Karpas-422 (cell line): ENCODE results near the gene FLRT2. TPM values are rescaled to one million over a fixed set of nuclear protein-coding genes. Genes with fewer than 3 reads are reported as not detected.

Experiments used
- DNase-seq: peaks from one replicate; pipeline ENCODE4 v3.0.0-alpha.2; 2015
- H2AFZ ChIP-seq: fragments of 200-600 bp; sonication (generic); 2 replicates; pipeline ENCODE4 v1.6.1; 2014; ENCODE audit warnings: antibody characterized with exemption, low read length, mixed read lengths
- H3K27ac ChIP-seq: fragments of 200-600 bp; sonication (generic); 2 replicates; pipeline ENCODE4 v1.5.1; 2014; ENCODE audit warnings: mild to moderate bottlenecking, low read length, moderate library complexity
- H3K27me3 ChIP-seq: fragments of 200-600 bp; sonication (generic); 2 replicates; pipeline ENCODE4 v1.6.1; 2014; ENCODE audit warnings: low read length, mixed read lengths
- H3K36me3 ChIP-seq: fragments of 200-600 bp; sonication (generic); 2 replicates; pipeline ENCODE4 v1.6.1; 2014; ENCODE audit warnings: low read length, mixed read lengths; ENCODE audit not compliant: insufficient read depth
- H3K4me1 ChIP-seq: fragments of 200-600 bp; sonication (generic); 2 replicates; pipeline ENCODE4 v1.6.1; 2014; ENCODE audit warnings: mild to moderate bottlenecking, low read length, mixed read lengths
- H3K4me2 ChIP-seq: fragments of 200-600 bp; sonication (generic); 2 replicates; pipeline ENCODE4 v1.6.1; 2014; ENCODE audit warnings: low read length, low read depth, mild to moderate bottlenecking; ENCODE audit not compliant: poor library complexity, severe bottlenecking
- H3K4me3 ChIP-seq: fragments of 200-600 bp; sonication (generic); 2 replicates; pipeline ENCODE4 v1.5.1; 2014; ENCODE audit warnings: mild to moderate bottlenecking, antibody characterized with exemption, low read length, mixed read lengths
- H3K79me2 ChIP-seq: fragments of 200-600 bp; sonication (generic); 2 replicates; pipeline ENCODE4 v1.6.1; 2014; ENCODE audit warnings: mild to moderate bottlenecking, low read length, mixed read lengths
- H3K9ac ChIP-seq: fragments of 200-600 bp; sonication (generic); 2 replicates; pipeline ENCODE4 v1.6.0; 2014; ENCODE audit warnings: low read length
- H3K9me2 ChIP-seq: fragments of 200-600 bp; sonication (generic), shearing (Covaris generic); replicated peaks from 2 replicates; pipeline ENCODE4 v1.6.0; 2014; ENCODE audit warnings: mild to moderate bottlenecking, low read length, moderate library complexity; ENCODE audit not compliant: insufficient read depth
- H3K9me3 ChIP-seq: fragments of 300-700, 200-600 bp; sonication (generic); 2 replicates; pipeline ENCODE4 v1.6.1; 2014; ENCODE audit warnings: low read length, mixed read lengths
- H4K20me1 ChIP-seq: fragments of 200-600 bp; sonication (generic); 2 replicates; pipeline ENCODE4 v1.6.1; 2014; ENCODE audit warnings: mild to moderate bottlenecking, antibody characterized with exemption, low read length, low read depth; ENCODE audit not compliant: insufficient read depth
- total RNA-seq: library from RNA; depleted of rRNA; stranded (reverse); fragments of >200 nt; shearing (Covaris generic); gene quantifications from 2 replicates; pipeline ENCODE4 v1.2.3, GENCODE V29; 2014; ENCODE audit warnings: low replicate concordance

FLRT2 gene
- total RNA-seq, 1 experiment from 2014 or later = not detected

DNA sequence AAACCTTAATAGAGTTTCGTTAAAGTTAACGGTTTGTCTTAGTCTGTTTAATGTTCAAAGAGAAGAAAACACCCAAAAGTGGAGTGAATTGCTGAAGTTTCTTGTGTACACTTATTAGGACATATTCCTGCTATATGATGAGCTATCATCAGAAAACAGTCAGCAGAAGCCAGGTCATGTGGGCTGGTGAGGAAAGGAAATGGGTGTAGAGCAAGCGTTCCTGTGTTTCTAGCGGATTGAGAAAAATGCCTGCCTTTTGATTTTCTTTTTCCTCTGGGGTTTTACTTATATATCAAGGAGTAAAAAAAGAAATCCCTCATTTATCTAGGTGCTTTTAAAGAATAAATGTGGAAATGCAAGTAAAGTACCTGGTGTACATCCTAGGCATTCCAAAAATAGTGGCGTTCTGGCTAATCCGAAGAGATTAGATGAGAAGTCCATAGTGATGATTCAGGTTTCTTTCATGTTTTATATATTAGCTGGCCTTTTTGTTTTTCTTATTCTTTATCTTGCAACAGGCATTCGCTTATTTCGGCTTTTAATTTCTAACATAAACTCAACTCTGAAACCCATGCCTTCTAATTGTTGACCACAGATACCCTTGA, 50.7 kb downstream of the FLRT2 start:
- Histone ChIP-seq H3K4me1 (no peaks in the 10 kb centered on the region), H3K4me2 (no peak overlapping the region), H3K27ac (no peak overlapping the region), H2AFZ (no peak overlapping the region), H3K36me3 (no peaks in the 10 kb centered on the region), H3K27me3 (peaks cover 6% of the 10 kb centered on the region; the same call in 1 of the 2 replicates), H3K4me3 (no peak overlapping the region), H3K9ac (no peak overlapping the region), H4K20me1 (no peaks in the 10 kb centered on the region), H3K9me3 (peaks cover 3% of the 10 kb centered on the region), H3K9me2 (0 out of 2 replicates have a peak, but pooled peaks cover 3% of the 10 kb centered on the region), H3K79me2 (no peaks in the 10 kb centered on the region)
- DNase-seq = no peak

DNA sequence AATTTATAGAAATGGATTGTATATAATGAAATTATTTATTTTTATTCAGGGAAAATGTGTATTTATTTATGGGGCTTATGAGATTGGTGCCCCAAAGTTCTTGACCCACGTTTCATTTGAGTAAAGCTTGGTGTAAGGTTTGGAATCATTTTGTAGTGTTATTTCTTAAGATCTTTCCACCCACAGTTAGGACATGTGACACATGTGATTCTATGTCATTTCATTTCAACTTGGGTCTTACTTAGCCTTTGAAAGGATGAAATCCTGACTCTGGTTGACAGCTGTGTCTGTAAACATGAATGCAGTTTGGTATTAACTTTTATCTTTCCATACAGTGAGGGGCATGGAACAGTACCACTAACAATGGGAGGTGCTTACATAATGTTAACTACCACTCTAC, 51.7 kb downstream of the FLRT2 start:
- H3K9me3 ChIP-seq = peaks cover 3% of the 10 kb centered on the region
- peaks cover 3% of the 10 kb centered on the region; the same call in 1 of the 2 replicates for H3K9me2 ChIP-seq
- no peak overlapping the region for H3K4me2 ChIP-seq
- DNase-seq = no peak
- peaks cover 6% of the 10 kb centered on the region; the same call in 1 of the 2 replicates for H3K27me3 ChIP-seq
- no peaks in the 10 kb centered on the region for H3K4me1 ChIP-seq
- no peak overlapping the region for H3K4me3 ChIP-seq
- H3K36me3 ChIP-seq = no peaks in the 10 kb centered on the region
- H3K9ac ChIP-seq = no peak overlapping the region
- no peak overlapping the region for H3K27ac ChIP-seq
- no peaks in the 10 kb centered on the region for H4K20me1 ChIP-seq
- no peak overlapping the region for H2AFZ ChIP-seq
- H3K79me2 ChIP-seq = no peaks in the 10 kb centered on the region

DNA sequence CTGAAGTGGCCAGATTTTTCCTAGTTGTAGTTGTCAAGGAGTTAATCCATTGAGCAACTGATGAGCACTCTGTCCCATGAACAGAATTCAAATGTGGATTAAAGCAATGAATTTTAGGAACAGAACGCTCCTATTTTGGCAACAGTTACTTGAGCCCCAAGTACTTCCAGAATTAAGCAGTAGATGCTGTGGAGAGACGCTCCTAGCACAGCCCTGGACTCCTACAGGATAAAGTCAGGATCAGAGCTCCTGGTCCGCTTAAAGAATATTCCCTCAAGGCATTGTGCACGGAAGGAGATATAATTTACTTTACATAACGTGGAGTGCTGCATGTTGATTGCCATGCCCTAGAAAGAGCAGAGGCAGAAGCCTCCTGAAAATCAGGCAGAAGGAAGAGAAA, 53.4 kb downstream of the FLRT2 start:
- H3K9ac ChIP-seq = no peak overlapping the region
- H3K27me3 ChIP-seq = peaks cover 6% of the 10 kb centered on the region; the same call in 1 of the 2 replicates

GRCh38 chr14:85584481-85584880, 54.5 kb downstream of the FLRT2 start:
- Histone ChIP-seq H3K27ac (no peak overlapping the region), H3K79me2 (no peaks in the 10 kb centered on the region), H3K9me3 (peaks cover 3% of the 10 kb centered on the region), H3K36me3 (no peaks in the 10 kb centered on the region), H3K27me3 (peaks cover 6% of the 10 kb centered on the region; the same call in 1 of the 2 replicates), H3K4me1 (no peaks in the 10 kb centered on the region), H3K9ac (no peak overlapping the region), H3K9me2 (peaks cover 3% of the 10 kb centered on the region; the same call in 1 of the 2 replicates), H2AFZ (no peak overlapping the region), H3K4me2 (no peak overlapping the region), H3K4me3 (no peak overlapping the region), H4K20me1 (no peaks in the 10 kb centered on the region)
- DNase-seq = no peak

More for the DNA sequence above, 53.4 kb downstream of the FLRT2 start:
- Histone ChIP-seq H3K79me2 (no peaks in the 10 kb centered on the region), H2AFZ (no peak overlapping the region), H3K4me1 (no peaks in the 10 kb centered on the region), H3K4me2 (no peak overlapping the region), H3K9me2 (peaks cover 3% of the 10 kb centered on the region; the same call in 1 of the 2 replicates), H3K36me3 (no peaks in the 10 kb centered on the region), H4K20me1 (no peaks in the 10 kb centered on the region), H3K27ac (no peak overlapping the region), H3K4me3 (no peak overlapping the region), H3K9me3 (peaks cover 3% of the 10 kb centered on the region)
- no peak for DNase-seq

- no peak overlapping the region for H3K9ac ChIP-seq
- DNase-seq = no peak
- H3K27ac ChIP-seq = no peak overlapping the region
- no peaks in the 10 kb centered on the region for H3K36me3 ChIP-seq
- peaks cover 3% of the 10 kb centered on the region; the same call in 1 of the 2 replicates for H3K9me2 ChIP-seq
- H3K79me2 ChIP-seq = no peaks in the 10 kb centered on the region
- no peak overlapping the region for H3K4me2 ChIP-seq
- 0 out of 2 replicates have a peak, but pooled peaks cover 4% of the 10 kb centered on the region for H3K27me3 ChIP-seq
- H4K20me1 ChIP-seq = no peaks in the 10 kb centered on the region
- no peak overlapping the region for H2AFZ ChIP-seq
- no peak overlapping the region for H3K4me3 ChIP-seq
- H3K9me3 ChIP-seq = peaks cover 3% of the 10 kb centered on the region; the same call in 1 of the 2 replicates
- no peaks in the 10 kb centered on the region for H3K4me1 ChIP-seq
Observed at GRCh38 chr14:85587151-85587711, 57.3 kb downstream of the FLRT2 start.

- no peaks in the 10 kb centered on the region for H3K4me1 ChIP-seq
- no peak overlapping the region for H2AFZ ChIP-seq
- H3K36me3 ChIP-seq = no peaks in the 10 kb centered on the region
- no peaks in the 10 kb centered on the region; the same call in none of the 2 replicates for H3K9me2 ChIP-seq
- H3K4me2 ChIP-seq = no peak overlapping the region
- H3K79me2 ChIP-seq = no peaks in the 10 kb centered on the region
- no peak overlapping the region for H3K27ac ChIP-seq
- H3K4me3 ChIP-seq = no peak overlapping the region
- H3K9ac ChIP-seq = no peak overlapping the region
- H3K9me3 ChIP-seq = peaks cover 8% of the 10 kb centered on the region
- H3K27me3 ChIP-seq = 0 out of 2 replicates have a peak, but pooled peaks cover 4% of the 10 kb centered on the region
- DNase-seq = no peak
- no peaks in the 10 kb centered on the region for H4K20me1 ChIP-seq
Observed at GRCh38 chr14:85590784-85591183, 60.8 kb downstream of the FLRT2 start.

- Histone ChIP-seq H3K9me2 (no peaks in the 10 kb centered on the region; the same call in 1 of the 2 replicates), H4K20me1 (no peaks in the 10 kb centered on the region), H3K4me1 (no peaks in the 10 kb centered on the region), H2AFZ (no peak overlapping the region), H3K27me3 (0 out of 2 replicates have a peak, but pooled peaks cover 4% of the 10 kb centered on the region), H3K79me2 (no peaks in the 10 kb centered on the region), H3K9me3 (peaks cover 15% of the 10 kb centered on the region), H3K27ac (no peak overlapping the region), H3K9ac (no peak overlapping the region), H3K4me2 (no peak overlapping the region), H3K36me3 (no peaks in the 10 kb centered on the region), H3K4me3 (no peak overlapping the region)
- DNase-seq = no peak
Observed at GRCh38 chr14:85594217-85594616, 64.3 kb downstream of the FLRT2 start.

GRCh38 chr14:85595981-85596380, 66.0 kb downstream of the FLRT2 start:
- Histone ChIP-seq H3K9me3 (peaks cover 13% of the 10 kb centered on the region), H3K79me2 (no peaks in the 10 kb centered on the region), H3K9me2 (no peaks in the 10 kb centered on the region; the same call in 1 of the 2 replicates), H4K20me1 (no peaks in the 10 kb centered on the region), H3K27me3 (no peaks in the 10 kb centered on the region), H3K4me2 (no peak overlapping the region), H3K36me3 (no peaks in the 10 kb centered on the region), H3K9ac (no peak overlapping the region), H3K27ac (no peak overlapping the region), H3K4me3 (no peak overlapping the region), H2AFZ (no peak overlapping the region), H3K4me1 (no peaks in the 10 kb centered on the region)
- DNase-seq = no peak
